GM23248 (cell line): ENCODE data around the gene TULP4.

Experiments
- EZH2 ChIP-seq: fragments of 200-600 bp; sonication (generic); IDR thresholded peaks from 2 replicates; pipeline ENCODE4 v1.6.1; 2018; ENCODE audit warnings: antibody characterized with exemption, mild to moderate bottlenecking; ENCODE audit not compliant: insufficient read depth, poor library complexity, severe bottlenecking
- EZH2phosphoT487 ChIP-seq: fragments of 200-600 bp; sonication (generic); IDR thresholded peaks from 2 replicates; pipeline ENCODE4 v1.6.1; 2018; ENCODE audit warnings: antibody characterized with exemption, moderate library complexity, mild to moderate bottlenecking, low read depth; ENCODE audit not compliant: insufficient read depth

GRCh38 chr6:158382491-158382890 is 70.2 kb downstream of the TULP4 start:
- TF ChIP-seq EZH2phosphoT487: no peak
- TF ChIP-seq EZH2: no peak
